Muscle layer of colon (tissue), 2 donors: ENCODE data around the gene SNPH.

Source experiments
- H3K27ac ChIP-seq: one replicate; pipeline ENCODE4 v1.7.0; 2013; ENCODE audit warnings: low read depth, mild to moderate bottlenecking, low read length, moderate library complexity
- H3K27me3 ChIP-seq, 2 donors: one replicate each; pipeline ENCODE4 v1.7.0; 2013; ENCODE audit warnings: low read length in 2 of 2, mild to moderate bottlenecking in 2 of 2; ENCODE audit not compliant: insufficient read depth in 2 of 2, control insufficient read depth in 1 of 2
- H3K36me3 ChIP-seq: one replicate; pipeline ENCODE4 v1.7.0; 2013; ENCODE audit warnings: mild to moderate bottlenecking, low read length; ENCODE audit not compliant: insufficient read depth
- H3K4me1 ChIP-seq: one replicate; pipeline ENCODE4 v1.7.0; 2013; ENCODE audit warnings: mild to moderate bottlenecking, low read length; ENCODE audit not compliant: insufficient read depth
- H3K4me3 ChIP-seq, 2 donors: one replicate each; pipeline ENCODE4 v1.7.0; 2013; ENCODE audit warnings: low read length in 2 of 2, low read depth in 1 of 2, mild to moderate bottlenecking in 1 of 2, moderate library complexity in 1 of 2
- H3K9ac ChIP-seq: one replicate; pipeline ENCODE4 v1.7.0; 2013; ENCODE audit warnings: low read length
- H3K9me3 ChIP-seq: one replicate; pipeline ENCODE4 v1.7.0; 2013; ENCODE audit warnings: mild to moderate bottlenecking, low read length
- donor health status: abdominal sarcoma.
- donor health status: Adenocarcinoma of cecum.

The SNPH gene

DNA sequence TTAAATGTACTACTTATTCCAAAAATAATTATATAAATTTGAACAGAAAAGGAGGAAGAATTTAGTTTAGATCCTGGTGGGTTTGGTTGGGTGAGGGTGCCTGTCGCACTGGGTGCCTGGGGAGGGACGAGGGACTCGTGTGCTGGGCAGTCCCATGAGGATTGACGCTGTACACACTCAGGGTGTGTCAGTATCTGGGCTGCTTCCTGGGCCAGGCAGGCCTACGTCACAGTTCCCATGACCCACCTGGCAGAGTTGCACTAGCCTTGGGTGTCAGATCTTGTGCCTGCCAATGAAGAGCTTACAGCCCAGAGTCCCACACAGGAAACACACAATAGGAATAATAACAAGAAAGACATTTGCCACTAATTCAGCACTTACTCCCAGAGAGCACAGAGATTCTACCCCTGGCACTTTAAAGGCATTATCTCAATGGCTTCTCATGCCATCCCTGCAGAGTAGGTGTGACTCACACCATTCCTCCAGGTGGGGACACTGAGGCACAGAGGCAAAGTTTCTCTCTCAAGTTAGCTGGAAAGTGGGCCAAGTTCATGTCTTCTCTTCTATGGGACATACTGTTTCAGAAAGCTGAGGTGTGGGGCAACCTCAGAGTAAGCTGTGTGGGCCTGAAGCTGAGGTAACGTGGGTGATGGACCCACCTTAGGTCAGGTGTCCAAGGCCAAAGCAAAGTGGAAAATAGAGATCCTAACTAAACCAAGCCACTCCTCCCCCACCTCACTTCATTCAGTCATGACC, 64.2 kb downstream of the SNPH start:
- H3K27me3 ChIP-seq, result no peaks in the 10 kb centered on the region
- H3K36me3 ChIP-seq, result peaks cover 4% of the 10 kb centered on the region
- H3K4me3 ChIP-seq, result no peak overlapping the region
- H3K9me3 ChIP-seq, result no peaks in the 10 kb centered on the region
- no peak overlapping the region for H3K9ac ChIP-seq
- no peak overlapping the region for H3K27ac ChIP-seq
- H3K4me1 ChIP-seq, result peaks cover 34% of the 10 kb centered on the region

DNA sequence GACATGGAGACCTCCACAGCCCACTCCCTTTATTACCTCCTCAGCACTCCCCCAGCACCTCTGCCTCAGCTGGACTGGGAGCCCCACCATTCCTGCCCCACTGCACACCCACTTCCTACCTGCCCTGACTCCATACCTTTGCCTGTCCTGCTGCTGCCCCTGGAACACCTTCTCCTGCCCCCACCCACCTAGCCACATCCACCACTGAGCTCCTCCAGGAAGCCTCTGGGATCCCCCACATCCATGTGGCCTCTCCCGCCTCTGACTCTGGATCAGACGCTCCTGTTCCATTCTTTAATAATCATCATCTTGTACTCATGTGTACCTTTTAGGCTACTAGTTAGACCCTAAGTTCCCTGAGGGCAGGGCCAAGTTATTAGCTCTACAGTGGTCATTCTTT, 65.0 kb downstream of the SNPH start:
- no peak overlapping the region for H3K4me3 ChIP-seq
- H3K9ac ChIP-seq, result no peak overlapping the region
- peaks cover 30% of the 10 kb centered on the region for H3K4me1 ChIP-seq
- no peaks in the 10 kb centered on the region for H3K27me3 ChIP-seq
- no peaks in the 10 kb centered on the region for H3K9me3 ChIP-seq
- H3K36me3 ChIP-seq, result peaks cover 4% of the 10 kb centered on the region
- H3K27ac ChIP-seq, result no peak overlapping the region

DNA sequence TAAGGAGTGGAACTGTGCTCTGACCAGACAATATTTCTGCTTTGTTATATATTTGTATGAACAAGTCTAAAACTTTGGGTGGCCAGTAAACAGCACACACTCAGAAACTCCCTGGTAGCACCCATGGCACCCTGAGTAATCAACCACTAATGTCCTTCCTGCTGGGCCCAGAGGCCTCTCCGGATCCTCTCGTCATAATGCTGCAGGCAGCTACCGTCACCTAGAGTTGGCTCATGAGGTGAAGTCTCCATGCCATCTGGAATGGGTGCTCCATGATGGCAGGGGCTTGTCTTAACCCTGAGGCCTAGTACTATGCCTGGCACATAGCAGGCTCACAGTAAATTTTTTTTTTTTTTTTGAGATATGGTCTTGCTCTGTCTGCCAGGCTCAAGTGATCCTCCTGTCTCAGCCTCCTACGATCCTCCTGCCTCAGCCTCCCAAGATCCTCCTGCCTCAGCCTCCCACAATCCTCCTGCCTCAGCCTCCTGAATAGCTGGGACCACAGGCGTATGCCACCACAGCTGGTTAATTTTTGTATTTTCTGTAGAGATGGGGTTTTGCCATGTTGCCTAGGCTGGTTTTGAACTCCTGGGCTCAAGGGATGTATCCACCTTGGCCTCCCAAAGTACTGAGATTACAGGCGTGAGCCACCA, 65.8 kb downstream of the SNPH start:
- H3K9ac ChIP-seq, result no peak overlapping the region
- H3K27ac ChIP-seq, result no peak overlapping the region
- no peaks in the 10 kb centered on the region for H3K9me3 ChIP-seq
- H3K4me3 ChIP-seq, result no peak overlapping the region
- no peaks in the 10 kb centered on the region for H3K27me3 ChIP-seq
- peaks cover 4% of the 10 kb centered on the region for H3K36me3 ChIP-seq
- peaks cover 27% of the 10 kb centered on the region for H3K4me1 ChIP-seq

DNA sequence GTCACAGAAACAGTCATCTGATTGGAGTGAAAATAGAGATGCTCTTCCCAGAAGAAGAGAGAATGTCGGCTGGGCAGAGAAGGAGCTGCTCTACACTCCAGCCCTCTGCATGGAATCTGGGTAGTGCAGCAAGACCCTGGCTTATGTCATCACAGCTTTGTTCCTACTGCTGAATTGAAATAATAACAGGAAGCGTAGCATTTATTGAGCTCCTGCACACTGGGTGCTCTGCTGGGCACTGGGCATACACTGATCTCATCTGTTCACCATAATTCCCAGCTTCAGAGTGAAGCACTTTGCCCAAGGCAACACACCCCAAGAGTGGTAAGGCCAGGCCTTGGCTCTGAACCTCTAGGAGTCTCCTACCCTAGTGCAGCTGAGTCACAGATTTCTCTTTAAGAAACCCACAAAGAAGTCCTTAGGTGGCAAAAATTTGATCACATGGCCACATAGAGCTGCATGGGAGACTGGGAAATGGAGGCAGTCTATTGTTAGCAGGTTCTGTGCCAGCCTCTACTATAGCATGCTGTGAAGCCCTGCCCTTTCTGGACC, 66.7 kb downstream of the SNPH start:
- Histone ChIP-seq H3K27ac (no peak overlapping the region), H3K9me3 (no peaks in the 10 kb centered on the region), H3K27me3 (no peaks in the 10 kb centered on the region), H3K9ac (no peak overlapping the region), H3K4me3 (no peak overlapping the region), H3K4me1 (peaks cover 25% of the 10 kb centered on the region), H3K36me3 (peaks cover 4% of the 10 kb centered on the region)

DNA sequence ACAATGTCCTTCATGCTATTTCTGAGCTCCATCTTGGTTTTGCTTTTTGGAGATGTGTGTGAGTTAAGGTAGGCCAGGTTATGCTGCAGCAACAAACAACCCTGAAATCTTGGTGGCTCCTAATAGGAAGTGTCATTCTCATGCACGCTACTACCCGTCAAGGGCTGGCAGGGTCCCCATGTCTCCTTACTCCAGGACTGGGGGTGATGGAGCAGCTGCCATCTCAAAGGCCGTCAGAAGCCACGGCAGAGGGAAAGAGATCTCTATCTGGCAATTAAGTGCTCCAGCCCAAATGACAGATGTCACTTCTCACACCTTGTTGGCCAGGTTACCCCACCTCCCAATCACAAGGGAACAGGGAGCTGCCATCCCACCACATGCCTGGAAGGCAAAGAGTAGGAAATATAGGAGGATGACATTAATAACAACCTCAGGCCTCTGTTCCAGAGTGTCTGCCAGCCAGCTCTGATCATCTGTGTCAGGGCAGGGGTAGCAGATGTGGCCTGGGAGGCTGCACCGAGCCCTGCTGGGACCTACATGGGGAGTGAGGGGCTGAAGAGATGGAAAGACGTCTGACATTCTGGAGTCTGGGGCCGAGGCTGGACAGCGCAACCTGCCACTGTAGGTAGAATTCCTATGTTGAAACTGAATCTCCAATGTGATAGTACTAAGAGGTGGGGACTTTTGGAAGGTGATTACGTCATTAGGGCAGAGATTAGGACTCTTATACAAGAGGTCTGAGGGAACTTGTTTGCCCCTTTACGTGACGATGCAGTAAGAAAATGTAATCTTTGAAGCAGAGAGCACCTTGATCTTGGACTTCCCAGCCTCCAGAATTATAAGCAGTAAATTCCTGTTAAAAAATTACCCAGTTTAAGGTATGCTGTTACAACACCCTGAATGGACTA, 67.6 kb downstream of the SNPH start:
- H3K9ac ChIP-seq, result no peak overlapping the region
- peaks cover 19% of the 10 kb centered on the region for H3K4me1 ChIP-seq
- no peak overlapping the region for H3K27ac ChIP-seq
- no peaks in the 10 kb centered on the region for H3K9me3 ChIP-seq
- H3K36me3 ChIP-seq, result peaks cover 4% of the 10 kb centered on the region
- no peak overlapping the region for H3K4me3 ChIP-seq
- no peaks in the 10 kb centered on the region for H3K27me3 ChIP-seq

DNA sequence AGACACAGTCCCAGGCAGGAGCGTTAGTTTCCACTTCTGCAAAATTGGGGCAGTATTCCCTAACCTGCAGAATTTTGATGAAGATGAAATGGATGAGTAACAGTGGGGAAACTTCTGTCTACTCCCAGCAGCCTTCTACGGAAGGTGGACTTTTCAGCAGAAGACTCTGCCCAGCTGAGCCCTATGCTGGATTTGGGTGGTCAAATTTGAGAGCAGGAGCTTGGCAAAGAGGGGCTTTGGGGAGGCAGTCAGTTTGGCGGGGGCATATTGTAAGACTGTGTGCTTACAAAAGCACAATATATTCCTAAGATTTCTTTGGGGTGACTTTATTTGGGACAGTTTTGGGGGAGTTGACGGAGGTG, 68.3 kb downstream of the SNPH start:
- Histone ChIP-seq H3K27me3 (no peaks in the 10 kb centered on the region), H3K36me3 (peaks cover 4% of the 10 kb centered on the region), H3K9me3 (no peaks in the 10 kb centered on the region), H3K4me1 (peaks cover 17% of the 10 kb centered on the region), H3K9ac (no peak overlapping the region), H3K4me3 (no peak overlapping the region), H3K27ac (no peak overlapping the region)

DNA sequence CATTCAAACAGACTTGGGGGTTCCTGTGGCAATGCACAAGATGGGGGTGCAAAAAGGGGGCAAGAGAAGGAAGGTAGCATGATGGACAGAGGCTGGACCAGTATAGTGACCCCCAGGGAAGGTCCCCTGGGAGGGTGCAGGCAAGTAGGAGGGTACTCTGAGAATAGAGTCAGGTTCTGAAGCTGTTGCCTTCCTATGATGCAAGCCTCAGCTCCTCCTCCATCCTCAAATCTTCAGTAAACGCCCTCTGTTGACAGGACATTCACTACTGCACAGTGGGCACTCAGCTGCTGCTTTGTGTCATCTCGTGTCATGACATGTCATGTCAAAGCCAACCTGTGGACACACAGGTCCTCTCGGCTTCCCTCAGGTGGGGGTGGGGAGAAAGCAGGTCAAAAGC, 68.7 kb downstream of the SNPH start:
- H3K9ac ChIP-seq, result no peak overlapping the region
- no peak overlapping the region for H3K27ac ChIP-seq
- H3K9me3 ChIP-seq, result no peaks in the 10 kb centered on the region
- H3K4me3 ChIP-seq, result no peak overlapping the region
- H3K4me1 ChIP-seq, result peaks cover 17% of the 10 kb centered on the region
- H3K36me3 ChIP-seq, result peaks cover 4% of the 10 kb centered on the region
- H3K27me3 ChIP-seq, result no peaks in the 10 kb centered on the region

DNA sequence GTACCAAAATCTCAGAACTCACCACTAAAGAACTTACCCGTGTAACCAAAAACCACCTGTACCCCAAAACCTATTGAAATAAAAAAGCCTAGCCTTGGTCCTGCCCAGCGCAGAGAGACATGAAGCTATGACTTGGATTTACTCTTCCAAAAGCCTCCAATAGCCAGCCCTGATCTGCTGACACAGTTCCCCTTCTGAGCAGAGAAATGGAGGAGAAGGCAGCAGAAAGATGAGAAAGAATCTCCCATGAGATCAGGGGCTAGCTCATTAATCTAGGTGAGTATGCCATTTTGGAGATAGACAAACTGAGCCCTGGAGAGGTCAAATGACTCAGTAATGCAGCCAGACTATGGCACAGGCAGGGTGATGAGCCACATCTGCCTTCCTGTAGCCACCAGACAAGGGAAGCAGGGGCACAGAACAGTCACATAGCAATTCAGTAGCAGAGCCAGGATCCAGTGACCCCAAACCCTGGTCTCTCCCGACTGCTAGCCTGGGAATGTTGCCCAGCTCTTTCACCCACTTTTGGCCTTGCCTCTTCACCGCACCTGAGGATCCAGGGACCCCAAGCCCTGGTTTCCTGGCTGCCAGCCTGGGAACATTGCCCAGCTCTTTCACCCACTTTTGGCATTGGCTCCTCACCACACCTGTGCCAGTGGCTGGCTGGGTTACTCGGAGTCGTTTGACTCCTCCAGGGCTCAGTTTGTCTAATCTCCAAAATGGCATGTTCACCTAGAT, 70.0 kb downstream of the SNPH start:
- Histone ChIP-seq H3K9ac (no peak overlapping the region), H3K4me1 (peaks cover 12% of the 10 kb centered on the region), H3K27me3 (no peaks in the 10 kb centered on the region), H3K27ac (no peak overlapping the region), H3K9me3 (no peaks in the 10 kb centered on the region), H3K4me3 (no peak overlapping the region), H3K36me3 (peaks cover 4% of the 10 kb centered on the region)

DNA sequence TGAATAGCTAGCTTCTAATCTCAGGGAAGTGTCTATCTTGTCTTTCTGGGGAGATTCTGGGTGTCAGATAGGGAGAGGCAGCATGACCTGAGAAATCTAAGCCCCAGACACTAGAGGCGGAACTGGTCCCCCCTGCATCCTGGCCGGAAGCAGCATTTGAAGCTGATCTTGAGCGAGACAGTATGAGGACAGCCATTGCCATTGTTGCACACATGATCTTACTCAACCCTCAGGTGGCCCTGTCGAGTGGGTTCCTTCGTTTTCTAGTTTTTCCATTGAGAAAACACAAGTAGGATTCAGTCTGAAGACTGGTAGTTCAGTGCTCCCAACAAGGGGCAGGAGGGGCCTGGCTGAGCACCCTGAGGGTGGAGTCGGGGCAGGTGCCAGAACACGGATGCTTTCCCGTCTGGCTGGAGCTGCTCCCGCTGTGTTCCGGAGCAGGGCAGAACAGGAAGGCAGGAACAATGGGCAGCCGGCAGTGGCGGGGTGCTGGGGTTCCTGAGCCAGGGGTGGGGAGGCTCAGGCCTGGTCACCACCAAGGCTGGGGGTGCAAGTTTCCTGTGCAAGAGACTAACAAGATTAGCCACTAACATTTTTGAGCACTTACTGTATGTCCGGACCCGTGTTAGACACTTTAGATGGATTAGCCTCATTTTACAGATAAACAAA, 70.7 kb downstream of the SNPH start:
- Histone ChIP-seq H3K4me1 (peaks cover 12% of the 10 kb centered on the region), H3K27ac (no peak overlapping the region), H3K4me3 (no peak overlapping the region), H3K36me3 (peaks cover 4% of the 10 kb centered on the region), H3K9ac (no peak overlapping the region), H3K9me3 (no peaks in the 10 kb centered on the region), H3K27me3 (no peaks in the 10 kb centered on the region)

DNA sequence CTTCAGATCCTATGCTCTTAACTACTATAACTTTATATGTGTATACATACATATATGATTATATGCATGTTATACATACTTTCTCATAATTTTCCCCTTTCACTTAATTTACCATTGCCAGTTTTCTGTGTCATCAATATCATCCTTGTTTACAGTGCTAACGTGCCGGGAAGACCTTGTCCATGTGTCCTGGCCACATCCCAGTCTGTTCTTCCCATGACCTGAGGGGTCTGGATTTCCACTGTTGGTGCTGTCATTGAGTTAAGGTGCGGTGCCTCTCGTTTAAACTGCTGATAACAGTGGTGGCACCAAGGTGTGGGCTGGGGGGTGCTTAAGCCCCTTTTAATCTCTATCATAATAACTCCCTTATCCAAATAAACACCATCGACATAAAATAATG, 71.3 kb downstream of the SNPH start:
- H3K27me3 ChIP-seq, result no peaks in the 10 kb centered on the region
- H3K36me3 ChIP-seq, result peaks cover 4% of the 10 kb centered on the region
- H3K4me1 ChIP-seq, result peaks cover 12% of the 10 kb centered on the region
- H3K4me3 ChIP-seq, result no peak overlapping the region
- no peaks in the 10 kb centered on the region for H3K9me3 ChIP-seq
- no peak overlapping the region for H3K9ac ChIP-seq
- no peak overlapping the region for H3K27ac ChIP-seq
